Small intestine (tissue), 7 donors: ENCODE data around the gene CD200. TPM values are rescaled to one million over a fixed set of nuclear protein-coding genes. Genes with fewer than 3 reads are reported as not detected.
"Not testable (repeated sequence)": the region's sequence is repeated elsewhere in the genome, so short reads cannot be mapped to it uniquely, and the experiment has no call there.

Source experiments
- DNase-seq, 2 donors: peaks; one replicate each; pipeline versions ENCODE4 v3.0.0 to v3.0.0-alpha.2; 2013
- FAIRE-seq: peaks from 2 replicates; lab custom pipeline; 2012; peaks lifted over from hg19 to GRCh38; lab: Jason Lieb, UNC
- H3K27ac ChIP-seq, 3 donors: one replicate each; pipeline ENCODE4 v1.5.1; 2013; ENCODE audit warnings: low read length in 2 of 3, mild to moderate bottlenecking in 2 of 3, control low read depth in 1 of 3, inconsistent platforms in 1 of 3, low read depth in 1 of 3, moderate library complexity in 1 of 3
- H3K27me3 ChIP-seq, 3 donors: one replicate each; pipeline ENCODE4 v1.6.1; 2013; ENCODE audit warnings: low read length in 3 of 3, inconsistent platforms in 1 of 3; ENCODE audit not compliant: control insufficient read depth in 3 of 3, insufficient read depth in 3 of 3
- H3K36me3 ChIP-seq, 3 donors: one replicate each; pipeline ENCODE4 v1.6.1; 2013; ENCODE audit warnings: low read length in 3 of 3, inconsistent platforms in 1 of 3, low read depth in 1 of 3, mild to moderate bottlenecking in 1 of 3, moderate library complexity in 1 of 3; ENCODE audit not compliant: control insufficient read depth in 3 of 3, insufficient read depth in 2 of 3
- H3K4me1 ChIP-seq, 3 donors: one replicate each; pipeline ENCODE4 v1.6.1; 2013; ENCODE audit warnings: low read length in 2 of 3, inconsistent platforms in 1 of 3, low read depth in 1 of 3, mild to moderate bottlenecking in 1 of 3, moderate library complexity in 1 of 3; ENCODE audit not compliant: control insufficient read depth in 3 of 3, insufficient read depth in 2 of 3
- H3K4me3 ChIP-seq, 3 donors: one replicate each; pipeline ENCODE4 v1.5.1; 2013; ENCODE audit warnings: low read length in 3 of 3, control low read depth in 1 of 3, inconsistent platforms in 1 of 3, low read depth in 1 of 3, mild to moderate bottlenecking in 1 of 3, moderate library complexity in 1 of 3
- H3K9me3 ChIP-seq, 2 donors: one replicate each; pipeline ENCODE4 v1.6.1; 2013; ENCODE audit warnings: low read depth in 1 of 2, low read length in 1 of 2; ENCODE audit not compliant: control insufficient read depth in 2 of 2, insufficient read depth in 1 of 2
- WGBS, 3 donors: extraction: QIAGEN DNeasy Blood & Tissue Kit; methylation state at CpG; one replicate each; pipeline ENCODE4 v1.1.7; 2013; 5-methylcytosine and 5-hydroxymethylcytosine counted together
- polyA plus RNA-seq, 4 donors: library from polyadenylated mRNA; stranded (reverse) in 3 of 4; unstranded in 1 of 4; fragments of 200-250 nt in 3 of 4; fragments of 120-200 nt in 1 of 4; gene quantifications; one replicate each; pipeline versions ENCODE4 v1.2.1 to v1.2.3, GENCODE V29; 2013
- donor health status: healthy with polysubstance abuse.
- donor health status: control.
- donor health status: control.
- donor health status: Bipolar disorder and iron deficiency.
- donor health status: healthy.

CD200 gene
- polyA plus RNA-seq, 4 donors = 1.1 to 9.6 (median 7.9) TPM; not detected in 1

DNA sequence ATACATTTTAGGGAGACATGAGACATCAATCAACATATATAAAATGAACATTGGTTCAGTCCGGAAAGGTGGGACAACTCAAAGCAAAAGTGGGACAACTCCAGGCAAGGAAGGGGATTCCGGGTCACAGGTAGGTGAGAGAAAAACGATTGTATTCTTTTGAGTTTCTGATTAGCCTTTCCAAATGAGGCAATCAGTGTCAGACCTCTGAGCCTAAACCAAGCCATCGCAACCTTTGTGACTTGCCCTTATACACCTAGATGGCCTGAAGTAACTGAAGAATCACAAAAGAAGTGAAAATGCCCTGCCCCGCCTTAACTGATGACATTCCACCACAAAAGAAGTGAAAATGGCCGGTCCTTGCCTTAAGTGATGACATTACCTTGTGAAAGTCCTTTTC lies 66.6 kb downstream of the CD200 start:
- H3K27ac ChIP-seq, FAIRE-seq, DNase-seq, H3K4me3 ChIP-seq, H3K9me3 ChIP-seq, H3K4me1 ChIP-seq, H3K27me3 ChIP-seq, H3K36me3 ChIP-seq: not testable (repeated sequence)
- 92 to 97% (median 94%) methylated on average over 4 to 6 of the region's 6 CpGs for whole genome bisulfite sequencing, 3 donors

DNA sequence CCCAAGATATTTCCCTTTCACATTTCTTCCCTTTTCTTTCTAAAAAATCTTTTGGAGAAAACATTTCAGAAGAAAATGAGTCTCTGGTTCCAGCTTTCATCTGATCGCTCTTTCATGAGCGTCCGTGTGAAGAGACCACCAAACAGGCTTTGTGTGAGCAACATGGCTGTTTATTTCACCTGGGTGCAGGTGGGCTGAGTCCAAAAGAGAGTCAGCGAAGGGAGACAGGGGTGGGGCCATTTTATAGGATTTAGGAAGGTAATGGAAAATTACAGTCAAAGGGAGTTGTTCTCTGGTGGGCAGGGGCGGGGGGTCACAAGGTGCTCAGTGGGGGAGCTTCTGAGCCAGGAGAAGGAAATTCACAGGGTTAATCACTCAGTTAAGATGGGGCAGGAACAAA lies 67.4 kb downstream of the CD200 start:
- WGBS, 3 donors = 88 to 97% (median 96%) methylated on average over 5 of the region's 5 CpGs
- not testable (repeated sequence) for H3K4me1 ChIP-seq, H3K27ac ChIP-seq, DNase-seq, H3K36me3 ChIP-seq, H3K9me3 ChIP-seq, H3K27me3 ChIP-seq, H3K4me3 ChIP-seq, FAIRE-seq

DNA sequence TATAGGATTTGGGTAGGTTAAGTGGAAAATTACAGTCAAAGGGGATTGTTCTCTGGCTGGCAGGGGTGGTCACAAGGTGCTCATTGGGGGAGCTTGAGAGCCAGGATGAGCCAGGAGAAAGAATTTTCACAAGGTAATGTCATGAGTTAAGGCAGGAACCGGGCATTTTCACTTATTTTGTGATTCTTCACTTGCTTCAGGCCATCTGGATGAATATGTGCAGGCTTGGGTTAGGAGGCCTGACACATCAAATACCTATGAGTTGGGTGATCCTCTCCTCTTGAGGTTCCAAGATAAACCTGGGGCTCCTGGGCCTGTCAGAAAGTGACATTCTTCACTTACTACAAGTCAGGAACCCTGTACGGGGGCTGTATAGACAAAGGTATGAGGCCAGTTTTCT lies 68.7 kb downstream of the CD200 start:
- no peak for FAIRE-seq

DNA sequence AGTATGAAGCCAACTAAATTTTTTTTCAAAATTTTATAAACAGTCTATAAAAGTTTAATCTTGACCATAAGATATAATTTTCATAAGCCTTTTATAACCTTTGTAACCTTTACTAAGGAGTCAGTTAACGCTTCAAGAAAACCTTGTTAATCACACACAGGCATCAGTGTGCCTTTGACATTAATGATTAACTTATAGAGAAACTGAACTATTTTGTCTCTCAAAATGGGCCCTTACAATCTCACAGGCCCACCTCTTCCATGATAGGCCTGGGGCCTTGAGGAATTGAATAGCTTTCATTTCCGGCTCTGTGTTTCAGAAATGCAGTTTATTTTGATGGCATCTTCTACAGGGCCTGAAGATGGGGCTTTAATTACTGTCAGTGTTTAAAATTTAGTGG lies 70.1 kb downstream of the CD200 start:
- no peak overlapping the region for H3K4me3 ChIP-seq
- DNase-seq (peak; percentile 14 to 25), FAIRE-seq (no peak)
- no peaks in the 10 kb centered on the region for H3K36me3 ChIP-seq
- H3K9me3 ChIP-seq = no peaks in the 10 kb centered on the region
- H3K4me1 ChIP-seq = peaks cover 0 to 4% (median 0%) of the 10 kb centered on the region in 3 donors
- H3K27ac ChIP-seq = no peak overlapping the region
- WGBS, 3 donors = 23 to 76% (median 48%) methylated on average over 2 of the region's 2 CpGs
- H3K27me3 ChIP-seq = no peaks in the 10 kb centered on the region

More for the DNA sequence above, 68.7 kb downstream of the CD200 start:
- Histone ChIP-seq H3K4me3 (no peak overlapping the region), H3K4me1 (no peaks in the 10 kb centered on the region), H3K27ac (no peak overlapping the region), H3K36me3 (no peaks in the 10 kb centered on the region), H3K9me3 (no peaks in the 10 kb centered on the region), H3K27me3 (no peaks in the 10 kb centered on the region)
- WGBS, 3 donors = 87 to 96% (median 89%) methylated on average over 2 of the region's 2 CpGs
- no peak for DNase-seq

DNA sequence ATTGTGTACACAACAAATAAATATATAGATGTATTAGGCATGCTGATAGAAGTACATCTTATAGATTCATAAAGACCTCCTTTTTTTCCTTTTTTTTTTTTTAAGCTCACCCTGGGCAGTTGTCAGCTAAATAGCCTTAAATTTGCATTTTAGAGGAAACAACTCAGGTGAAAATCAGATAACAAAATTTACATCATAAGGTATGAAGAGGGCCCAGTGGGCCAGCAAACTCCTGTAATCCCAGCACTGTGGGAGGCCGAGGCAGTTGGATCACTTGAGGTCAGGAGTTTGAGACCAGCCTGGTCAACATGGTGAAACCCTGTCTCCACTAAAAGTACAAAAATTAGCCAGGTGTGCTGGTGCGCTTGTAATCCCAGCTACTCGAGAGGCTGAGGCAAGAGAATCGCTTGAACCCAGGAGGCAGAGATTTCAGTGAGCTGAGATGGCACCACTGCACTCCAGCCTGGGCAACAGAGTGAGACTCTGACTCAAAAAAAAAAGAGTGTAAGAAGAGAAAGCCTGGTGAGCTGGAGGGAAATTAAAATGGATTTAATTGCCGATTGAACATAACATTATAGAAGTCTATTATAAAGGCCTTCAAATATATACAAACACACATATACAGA lies 72.1 kb downstream of the CD200 start:
- not testable (repeated sequence) for H3K27me3 ChIP-seq, FAIRE-seq, H3K36me3 ChIP-seq, H3K4me1 ChIP-seq, H3K9me3 ChIP-seq, H3K4me3 ChIP-seq, H3K27ac ChIP-seq, DNase-seq
- WGBS, 3 donors = 85 to 93% (median 91%) methylated on average over 5 of the region's 5 CpGs

DNA sequence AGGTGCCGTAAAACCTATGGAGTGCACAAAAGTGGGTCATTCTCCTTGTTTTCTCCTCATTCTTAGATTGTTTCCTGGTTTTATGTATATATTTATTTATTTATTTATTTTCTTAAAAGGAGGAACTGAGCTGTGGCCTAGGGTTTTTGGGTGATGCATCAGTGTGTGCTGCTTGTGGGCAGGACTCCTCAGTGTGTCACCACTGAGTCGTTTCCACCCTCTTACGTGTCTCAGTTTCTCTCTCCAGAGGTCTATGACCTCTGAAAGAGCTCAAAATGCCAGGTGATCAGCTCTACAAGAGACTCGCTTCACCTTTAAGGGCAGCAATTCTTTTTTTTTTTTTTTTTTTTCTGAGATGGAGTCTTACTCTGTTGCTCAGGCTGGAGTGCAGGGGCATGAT lies 72.9 kb downstream of the CD200 start:
- Histone ChIP-seq H3K27me3 (no peaks in the 10 kb centered on the region), H3K4me3 (no peak overlapping the region), H3K9me3 (no peaks in the 10 kb centered on the region), H3K4me1 (peaks cover 0 to 7% (median 0%) of the 10 kb centered on the region in 3 donors), H3K36me3 (no peaks in the 10 kb centered on the region), H3K27ac (no peak overlapping the region)
- DNase-seq (no peak), FAIRE-seq (no peak)
- 68 to 80% (median 72%) methylated on average over 4 of the region's 4 CpGs for WGBS, 3 donors

DNA sequence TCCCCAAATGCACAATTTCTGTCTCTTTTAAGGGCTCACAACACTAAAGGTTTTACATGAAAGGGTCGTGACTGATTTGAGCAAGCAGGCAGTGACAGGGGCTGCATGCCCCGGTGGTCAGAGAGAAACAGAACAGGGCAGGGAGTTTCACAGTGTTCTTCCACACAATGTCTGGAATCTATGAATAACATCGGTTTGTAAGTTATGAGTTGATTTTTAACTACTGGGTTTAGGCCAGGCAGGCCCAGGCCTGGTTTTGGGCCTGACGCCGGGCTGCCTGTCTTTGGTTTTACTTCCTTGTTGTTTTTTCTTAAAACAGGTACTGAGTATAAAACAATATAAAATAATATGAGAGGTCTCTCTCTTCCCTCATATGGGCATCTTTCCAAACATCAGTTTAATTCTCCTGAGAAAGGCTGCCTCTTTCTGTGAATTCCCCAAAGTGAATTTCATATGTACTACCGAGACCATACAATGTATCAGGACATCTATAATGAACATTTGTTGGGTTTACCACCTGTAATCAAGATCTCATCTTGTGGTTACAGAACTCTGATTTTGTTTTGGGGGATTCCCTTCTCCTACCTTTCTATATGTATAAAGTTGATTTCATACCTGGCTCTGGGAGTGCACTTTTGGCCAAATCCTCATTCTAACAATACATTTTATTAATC lies 74.4 kb downstream of the CD200 start:
- no peaks in the 10 kb centered on the region for H3K27me3 ChIP-seq
- H3K9me3 ChIP-seq = no peaks in the 10 kb centered on the region
- WGBS, 3 donors = 27 to 52% (median 38%) methylated on average over 6 of the region's 6 CpGs
- H3K4me1 ChIP-seq = peaks cover 0 to 7% (median 0%) of the 10 kb centered on the region in 3 donors
- DNase-seq (no peak), FAIRE-seq (no peak)
- no peak overlapping the region for H3K27ac ChIP-seq
- no peak overlapping the region for H3K4me3 ChIP-seq
- H3K36me3 ChIP-seq = no peaks in the 10 kb centered on the region

DNA sequence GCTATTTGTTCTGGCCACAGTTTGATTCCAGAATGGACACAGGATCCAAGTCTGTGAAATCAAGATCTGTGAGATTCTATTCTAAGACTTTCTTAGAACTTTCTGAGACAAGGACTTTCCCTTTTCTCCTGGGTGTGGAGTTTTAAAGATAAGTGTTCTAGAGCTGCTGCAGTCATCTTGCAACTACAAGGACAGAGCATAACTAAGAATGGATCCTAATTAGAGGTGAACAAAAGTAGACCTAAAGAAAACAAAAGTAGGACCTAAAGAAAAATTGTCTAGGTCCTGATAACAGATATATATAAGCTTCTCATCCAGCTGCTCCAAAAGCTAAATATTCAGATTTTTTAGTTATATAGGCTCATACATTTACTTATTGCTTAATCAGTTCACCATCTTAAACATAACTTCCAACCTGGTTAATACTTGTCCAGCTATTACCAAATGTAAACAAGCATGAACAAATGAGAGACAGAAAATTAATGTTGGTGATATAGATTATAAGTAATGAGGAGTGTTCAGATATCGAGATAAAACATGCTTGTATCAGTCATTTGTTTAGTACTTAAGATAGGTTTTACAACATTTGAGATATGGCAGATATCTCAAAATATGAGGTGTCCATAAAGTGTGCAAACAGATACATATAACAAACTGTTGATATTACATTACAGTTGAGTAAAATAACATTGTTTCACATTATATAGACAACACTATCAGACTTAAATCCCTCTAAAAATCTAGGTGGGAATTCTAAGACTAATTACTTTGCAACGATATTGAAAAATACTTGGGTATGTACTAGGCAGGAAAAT lies 75.1 kb downstream of the CD200 start:
- peak; percentile 49 for FAIRE-seq

More for the DNA sequence above, 75.1 kb downstream of the CD200 start:
- Histone ChIP-seq H3K27me3 (no peaks in the 10 kb centered on the region), H3K4me3 (no peak overlapping the region), H3K4me1 (peaks cover 0 to 7% (median 0%) of the 10 kb centered on the region in 3 donors), H3K27ac (peak overlapping the region in 1 of 3 donors; percentile 20), H3K36me3 (no peaks in the 10 kb centered on the region), H3K9me3 (no peaks in the 10 kb centered on the region)
- WGBS, 3 donors = 13 to 66% (median 34%) methylated on average over 2 of the region's 2 CpGs
- peak; percentile 45 to 61 for DNase-seq
